Stimulated activated CD8-positive, alpha-beta memory T cell treated with anti-CD3 and anti-CD28 coated beads, Interleukin-4, amount 100 ng/mL, for 24 hours (primary cell): ENCODE data around the gene SESN2.
A peak's percentile ranks its signal among the peaks of the same experiment; 100 is the strongest.

Experiments used
- DNase-seq: peaks from one replicate; pipeline ENCODE4 v3.0.0-alpha.2; 2020; ENCODE audit warnings: low read depth

SESN2 gene, protein sequence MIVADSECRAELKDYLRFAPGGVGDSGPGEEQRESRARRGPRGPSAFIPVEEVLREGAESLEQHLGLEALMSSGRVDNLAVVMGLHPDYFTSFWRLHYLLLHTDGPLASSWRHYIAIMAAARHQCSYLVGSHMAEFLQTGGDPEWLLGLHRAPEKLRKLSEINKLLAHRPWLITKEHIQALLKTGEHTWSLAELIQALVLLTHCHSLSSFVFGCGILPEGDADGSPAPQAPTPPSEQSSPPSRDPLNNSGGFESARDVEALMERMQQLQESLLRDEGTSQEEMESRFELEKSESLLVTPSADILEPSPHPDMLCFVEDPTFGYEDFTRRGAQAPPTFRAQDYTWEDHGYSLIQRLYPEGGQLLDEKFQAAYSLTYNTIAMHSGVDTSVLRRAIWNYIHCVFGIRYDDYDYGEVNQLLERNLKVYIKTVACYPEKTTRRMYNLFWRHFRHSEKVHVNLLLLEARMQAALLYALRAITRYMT

GRCh38 chr1:28259252-28259933 is at the start of gene SESN2:
SESN2 (plus strand) TSS chr1:28259518; CDS start chr1:28259848, 330 bp downstream.
- peak; percentile 99 for DNase-seq

GRCh38 chr1:28209700-28210099 is 49.6 kb upstream of the SESN2 start:
- no peak for DNase-seq

DNA sequence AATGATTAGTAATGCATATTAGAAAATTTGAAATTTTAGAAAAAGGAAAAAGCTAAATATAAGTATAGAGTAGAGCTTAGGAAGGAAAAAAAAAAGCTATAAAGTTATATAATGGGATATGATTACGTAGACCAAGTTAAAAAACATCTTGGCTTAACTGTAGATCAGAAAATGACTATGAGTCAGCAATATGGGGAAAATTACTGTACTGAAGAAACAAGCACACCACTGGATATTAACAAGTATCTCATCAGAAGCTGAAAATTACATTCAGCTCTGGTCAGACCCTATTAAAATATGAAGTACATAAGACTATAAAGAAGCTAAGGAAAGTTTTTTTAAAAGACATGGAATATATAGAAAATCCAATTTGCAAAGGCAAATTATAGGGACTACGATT is 46.0 kb upstream of the SESN2 start:
- DNase-seq: no peak

DNA sequence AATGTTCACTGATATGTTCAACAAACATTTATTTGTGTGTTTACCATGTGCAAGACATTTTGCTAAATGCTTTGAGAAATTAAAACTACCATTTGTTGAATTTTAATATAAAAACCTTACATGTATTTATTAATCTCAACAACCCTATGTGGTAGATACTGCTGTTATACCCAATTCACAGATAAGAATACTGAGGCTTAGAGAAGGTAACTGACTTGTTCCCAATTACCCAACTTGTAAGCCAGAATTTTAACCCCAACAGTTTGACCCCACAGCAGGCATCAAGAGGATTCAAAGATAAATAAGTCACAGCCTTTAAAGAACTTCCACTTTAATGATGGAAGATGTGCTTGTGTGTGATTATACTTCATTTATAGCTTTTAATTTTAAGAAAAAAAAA is 30.2 kb upstream of the SESN2 start:
- no peak for DNase-seq

GRCh38 chr1:28229996-28230395 is 29.3 kb upstream of the SESN2 start:
- no peak for DNase-seq

- peak; percentile 97 for DNase-seq
Measured at GRCh38 chr1:28232558-28233263, 26.6 kb upstream of the SESN2 start, which contains the start of gene DNAJC8. DNAJC8 (minus strand) TSS chr1:28233029; CDS start chr1:28232998, 31 bp downstream.

DNA sequence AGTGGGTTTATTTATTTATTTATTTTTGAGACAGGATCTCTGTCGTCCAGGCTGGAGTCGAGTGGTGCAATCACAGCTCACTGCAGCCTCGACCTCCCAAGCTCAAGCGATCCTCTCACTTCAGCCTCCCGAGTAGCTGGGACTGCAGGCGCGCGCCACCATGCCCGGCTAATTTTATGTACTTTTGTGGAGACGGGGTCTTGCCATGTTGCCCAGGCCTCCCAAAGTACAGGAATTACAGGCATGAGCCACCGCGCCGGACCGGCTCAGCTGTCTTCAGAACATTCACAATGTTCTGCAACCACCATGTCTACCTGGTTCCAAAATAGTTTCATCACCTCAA is 26.1 kb upstream of the SESN2 start:
- DNase-seq: no peak

DNA sequence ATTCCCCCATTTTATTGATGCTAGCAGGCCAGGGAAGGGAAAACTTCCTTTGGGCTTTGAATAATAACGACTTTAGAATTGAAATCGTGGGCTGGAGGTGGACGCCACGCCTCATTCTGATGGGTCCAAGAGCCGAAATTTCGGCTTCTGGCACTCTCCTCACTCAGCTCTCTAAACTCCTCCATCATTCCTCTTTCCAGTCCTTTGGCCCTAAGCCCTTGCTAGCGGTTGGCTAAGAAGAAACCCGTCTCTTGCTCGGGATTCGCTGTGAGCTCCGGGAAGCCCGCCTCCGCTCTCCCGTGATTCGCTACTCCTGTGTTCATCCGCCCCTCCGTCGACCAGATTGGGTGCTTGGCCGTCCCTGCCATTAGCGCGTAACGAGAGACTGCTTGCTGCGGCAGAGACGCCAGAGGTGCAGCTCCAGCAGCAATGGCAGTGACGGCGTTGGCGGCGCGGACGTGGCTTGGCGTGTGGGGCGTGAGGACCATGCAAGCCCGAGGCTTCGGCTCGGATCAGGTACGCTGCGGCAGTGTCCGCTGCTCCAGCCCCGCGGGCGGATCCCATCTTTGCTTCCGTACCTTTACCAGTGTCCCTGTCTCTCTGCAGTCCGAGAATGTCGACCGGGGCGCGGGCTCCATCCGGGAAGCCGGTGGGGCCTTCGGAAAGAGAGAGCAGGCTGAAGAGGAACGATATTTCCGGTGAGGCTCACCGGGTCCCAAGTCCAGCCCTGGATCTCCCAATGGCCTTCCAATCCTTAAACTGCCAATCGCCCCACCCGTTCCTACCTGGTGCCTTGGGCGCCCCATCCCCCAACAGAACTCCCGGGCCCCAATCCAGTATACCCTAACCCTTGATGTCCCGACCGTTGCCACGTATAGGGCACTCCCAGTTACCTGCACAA is 23.3 kb upstream of the SESN2 start, which contains the start of gene ATP5IF1:
Gene ATP5IF1, plus strand, starts transcription at position 370 of the 901 bp plus-strand sequence. Its CDS starts 60 bp downstream, at position 430.
- peak; percentile 88 for DNase-seq

GRCh38 chr1:28236656-28237322 is 22.5 kb upstream of the SESN2 start:
- no peak for DNase-seq

- DNase-seq: no peak
Measured at GRCh38 chr1:28239004-28239403, 20.3 kb upstream of the SESN2 start.

DNA sequence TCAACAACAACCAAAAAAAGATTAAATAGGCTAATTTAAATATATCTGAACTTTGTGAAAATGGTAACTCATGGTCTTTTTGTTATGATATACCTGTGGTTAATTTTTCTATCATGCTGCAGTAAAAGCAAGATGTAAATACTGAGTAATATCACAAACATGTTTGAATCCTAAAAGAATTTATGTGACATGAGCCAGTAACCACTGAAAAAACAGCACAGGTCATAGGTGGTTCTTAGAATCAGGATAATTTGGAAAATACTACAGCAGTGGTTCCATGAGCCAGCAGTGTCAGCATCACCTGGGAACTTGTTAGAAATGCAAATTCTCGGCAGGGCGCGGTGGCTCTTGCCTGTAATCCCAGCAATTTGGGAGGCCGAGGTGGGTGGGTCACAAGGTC is 19.3 kb upstream of the SESN2 start:
- DNase-seq: no peak

DNA sequence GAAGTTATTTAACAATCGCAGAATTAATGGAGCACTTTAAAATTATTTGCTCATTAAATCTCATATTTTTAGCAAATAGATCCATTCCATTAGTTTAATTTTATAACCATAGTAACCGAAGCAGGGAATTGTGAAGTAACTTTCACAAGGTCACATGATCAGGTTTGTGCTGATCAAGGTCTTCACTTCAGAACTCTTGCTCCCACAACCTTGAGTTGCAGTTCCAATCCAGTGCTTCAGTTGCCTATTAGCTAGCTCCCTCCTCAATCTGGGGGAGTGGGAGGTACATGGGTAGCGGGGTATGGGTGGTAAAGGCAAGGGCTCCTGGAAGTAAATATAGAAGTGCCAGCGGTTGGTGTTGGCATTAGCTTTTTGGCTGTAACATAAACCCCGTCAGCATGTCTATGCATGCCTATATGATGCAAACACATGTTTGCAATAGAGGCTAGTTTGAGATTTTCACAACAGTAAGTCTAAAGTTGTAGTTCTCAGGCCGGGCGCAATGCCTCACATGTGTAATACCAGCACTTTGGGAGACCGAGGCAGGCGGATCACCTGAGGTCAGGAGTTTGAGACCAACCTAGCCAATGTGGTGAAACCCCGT is 17.6 kb upstream of the SESN2 start:
- no peak for DNase-seq

DNA sequence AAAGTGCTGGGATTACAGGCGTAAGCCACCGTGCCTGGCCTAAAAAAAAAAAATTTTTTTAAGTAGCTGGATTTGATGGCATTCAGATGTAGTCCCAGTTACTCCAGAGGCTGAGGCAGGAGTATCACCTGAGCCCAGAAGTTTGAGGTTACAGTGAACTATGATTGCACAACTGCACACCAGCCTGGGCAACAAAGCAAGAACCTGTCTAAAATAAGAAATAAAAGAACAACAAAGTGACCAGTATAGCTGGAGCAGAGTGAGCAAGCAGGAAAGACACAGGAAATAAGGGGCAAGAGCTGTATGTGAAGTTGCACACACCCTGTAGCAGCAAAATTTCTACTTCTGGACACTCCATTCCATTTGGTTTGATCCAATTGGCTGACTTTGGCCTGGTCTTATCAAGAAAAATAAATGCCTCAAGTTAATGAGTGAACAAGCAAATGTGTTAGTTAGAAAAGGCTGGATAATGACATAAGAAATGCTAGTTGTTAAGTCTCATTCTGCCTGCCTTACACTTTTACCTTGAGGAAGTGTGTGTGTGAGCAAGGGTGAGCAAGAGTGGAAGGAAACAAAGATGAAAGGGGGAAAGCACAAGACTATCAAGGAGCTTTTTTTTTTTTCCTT is 15.5 kb upstream of the SESN2 start:
- DNase-seq: no peak

DNA sequence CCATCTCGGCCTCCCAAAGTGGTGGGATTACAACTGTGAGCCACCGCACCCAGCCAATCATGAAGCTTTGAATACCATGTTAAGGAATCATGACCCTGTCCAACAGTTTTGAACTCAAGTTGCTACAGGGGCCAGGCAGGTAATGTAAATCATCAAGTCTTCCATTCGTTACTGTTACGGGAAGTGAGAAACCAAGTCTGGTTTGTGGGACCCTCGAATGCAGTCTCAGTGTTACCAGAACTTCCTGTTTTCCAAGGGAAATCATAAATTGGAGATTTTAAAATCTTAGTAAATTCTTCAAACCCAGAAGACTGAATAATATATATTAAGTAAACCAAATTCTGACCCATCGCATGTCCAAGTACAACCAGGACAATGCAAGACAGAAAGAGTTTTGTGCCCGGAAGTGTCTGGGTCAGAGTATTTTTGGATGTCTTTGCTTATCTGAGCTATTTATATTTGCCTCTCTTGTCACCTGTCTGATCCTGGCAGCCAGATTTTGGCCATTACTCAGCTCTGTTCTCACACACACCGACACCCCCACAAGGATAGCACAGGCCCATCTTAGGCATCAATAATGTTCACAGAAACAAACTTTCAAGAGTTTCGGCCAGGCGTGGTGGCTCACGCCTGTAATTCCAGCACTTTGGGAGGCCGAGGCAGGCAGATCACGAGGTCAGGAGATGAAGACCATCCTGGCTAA is 14.6 kb upstream of the SESN2 start:
- no peak for DNase-seq

DNA sequence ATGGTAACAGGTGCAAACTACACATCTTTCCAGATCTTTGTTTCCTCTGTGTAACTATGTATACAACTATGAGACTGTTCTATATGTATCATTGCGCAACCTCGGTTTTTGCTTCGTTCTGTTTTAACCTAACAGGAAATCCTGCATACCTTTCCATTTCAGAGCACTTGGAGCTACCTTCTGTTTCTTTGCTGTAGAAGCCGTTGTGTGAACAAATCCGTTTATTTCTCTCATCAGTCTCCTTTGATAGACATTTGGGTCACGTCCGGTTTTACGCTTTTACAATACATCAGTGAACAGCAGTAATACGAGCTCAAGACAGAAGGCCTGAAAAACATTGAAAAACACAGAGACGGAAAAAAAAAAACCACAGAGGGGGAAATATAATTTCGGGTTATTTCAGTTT is 12.9 kb upstream of the SESN2 start:
- no peak for DNase-seq

DNA sequence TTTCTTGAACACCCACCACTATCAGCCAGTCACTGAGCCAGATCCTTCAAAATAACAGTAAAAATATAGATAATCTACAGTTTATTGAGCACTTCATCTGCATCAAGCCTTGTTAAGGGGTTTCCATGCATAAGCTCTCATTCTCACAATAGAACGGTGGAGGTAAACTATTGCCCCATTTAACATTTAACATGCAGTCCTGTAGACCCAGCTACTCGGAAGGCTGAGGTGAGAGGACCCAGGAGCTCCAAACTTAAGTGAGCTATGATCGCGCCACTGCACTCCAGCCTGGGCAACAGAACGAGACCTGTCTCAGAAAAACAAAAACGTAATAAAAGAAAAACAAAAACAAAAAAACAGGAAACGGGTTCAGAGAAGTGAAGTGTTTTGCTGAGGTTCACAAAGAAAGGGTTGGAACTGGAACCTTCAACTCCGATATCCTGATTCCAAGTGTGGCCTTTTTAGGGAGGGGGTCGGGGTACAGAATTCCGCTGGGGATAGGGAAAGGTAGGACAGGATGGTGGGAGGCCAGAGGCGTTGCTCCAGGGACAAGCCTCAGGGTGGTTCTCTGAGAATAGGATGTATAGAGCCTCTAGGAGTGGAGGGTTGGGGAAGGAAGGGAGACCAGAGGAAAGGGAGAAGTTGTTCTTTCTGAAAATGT is 11.6 kb upstream of the SESN2 start:
- no peak for DNase-seq

DNA sequence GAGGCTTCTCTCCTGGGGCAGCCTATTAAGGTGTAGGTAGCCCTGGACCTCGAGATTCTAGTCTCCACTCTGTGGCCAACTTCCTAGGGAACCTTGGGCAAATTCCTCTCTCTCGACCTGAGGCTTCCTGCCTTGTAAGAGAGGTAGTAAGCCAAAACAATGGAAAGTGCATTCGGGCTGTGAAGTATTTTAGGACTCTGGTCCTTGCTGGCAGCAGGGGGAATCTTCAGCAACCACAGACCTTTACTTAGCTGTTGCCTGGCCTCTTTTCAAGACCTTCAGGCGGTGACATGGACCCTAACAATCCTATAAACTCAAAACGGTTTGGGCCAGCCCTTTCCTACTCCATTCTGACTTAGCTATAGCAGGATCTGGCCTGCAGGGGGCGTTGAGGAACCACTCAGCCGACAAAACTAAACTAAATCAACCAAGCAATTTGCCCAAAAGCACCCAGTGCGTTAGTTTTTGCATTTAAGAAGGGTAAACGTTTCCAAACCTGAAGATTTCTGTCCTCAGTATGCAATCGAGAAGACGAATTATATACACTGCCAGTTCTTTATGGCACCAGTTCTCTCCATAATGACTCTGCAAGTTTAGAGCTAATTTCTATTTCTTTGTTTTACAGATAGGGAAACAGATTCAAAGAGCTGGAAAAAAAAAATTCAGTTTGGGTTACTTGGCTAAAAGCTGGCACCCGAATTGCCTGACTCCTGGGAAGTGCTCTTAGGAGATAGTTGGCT is 10.9 kb upstream of the SESN2 start:
- DNase-seq: peak; percentile 68
